Stimulated activated CD8-positive, alpha-beta memory T cell treated with anti-CD3 and anti-CD28 coated beads, Interleukin-15, amount 100 ng/mL, for 48 hours (primary cell): ENCODE results near the gene BIRC6.
"Not testable (repeated sequence)": the region's sequence is repeated elsewhere in the genome, so short reads cannot be mapped to it uniquely, and the experiment has no call there.

Experiments used
- DNase-seq, 2 donors: peaks; one replicate each; pipeline ENCODE4 v3.0.0-alpha.2; 2020; ENCODE audit warnings: low read depth in 2 of 2

BIRC6 gene

GRCh38 chr2:32452338-32453064, 95.7 kb downstream of the BIRC6 start:
- no peak for DNase-seq

GRCh38 chr2:32453242-32454062, 96.6 kb downstream of the BIRC6 start:
- DNase-seq, result no peak

DNA sequence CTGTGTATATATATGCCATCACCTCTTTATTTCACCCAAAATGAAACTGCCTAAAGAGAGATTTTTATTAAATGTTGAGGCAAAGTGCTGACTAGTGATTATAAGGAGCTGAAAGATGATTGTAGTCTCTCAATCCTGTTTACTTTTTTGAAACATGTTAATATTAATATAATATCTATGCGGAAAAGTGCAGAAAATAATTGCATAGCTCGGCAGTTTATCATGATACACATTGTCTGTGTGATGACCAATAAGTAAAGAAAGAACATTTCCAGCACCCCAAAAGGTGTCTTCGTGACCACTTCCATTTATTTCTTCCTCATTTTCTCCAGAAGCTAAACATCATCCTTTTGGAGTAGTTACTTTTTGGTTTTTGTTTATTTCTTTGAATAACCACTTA, 99.0 kb downstream of the BIRC6 start:
- DNase-seq, result no peak

DNA sequence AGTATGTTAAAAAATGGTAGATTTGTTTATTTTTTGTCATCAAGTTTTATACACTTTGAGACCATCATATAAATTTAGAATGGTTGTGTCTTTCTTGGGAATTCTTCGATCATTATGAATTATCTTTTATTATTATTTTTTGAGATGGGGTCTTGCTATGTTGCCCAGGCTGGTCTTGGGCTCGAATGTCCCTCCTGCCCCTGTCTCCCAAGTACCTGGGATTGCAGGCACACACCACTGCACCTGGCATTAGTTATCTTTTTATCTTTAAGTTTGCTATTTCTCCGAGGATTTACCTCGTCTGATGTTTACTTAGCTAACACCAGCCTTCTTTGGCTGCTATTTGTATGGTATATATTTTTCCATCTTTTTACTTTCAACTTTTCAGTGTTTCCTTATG, 100.0 kb downstream of the BIRC6 start:
- DNase-seq, result no peak

- no peak for DNase-seq
Measured at GRCh38 chr2:32457814-32458213, 101.0 kb downstream of the BIRC6 start.

GRCh38 chr2:32460861-32461260, 104.0 kb downstream of the BIRC6 start:
- DNase-seq, result not testable (repeated sequence)

DNA sequence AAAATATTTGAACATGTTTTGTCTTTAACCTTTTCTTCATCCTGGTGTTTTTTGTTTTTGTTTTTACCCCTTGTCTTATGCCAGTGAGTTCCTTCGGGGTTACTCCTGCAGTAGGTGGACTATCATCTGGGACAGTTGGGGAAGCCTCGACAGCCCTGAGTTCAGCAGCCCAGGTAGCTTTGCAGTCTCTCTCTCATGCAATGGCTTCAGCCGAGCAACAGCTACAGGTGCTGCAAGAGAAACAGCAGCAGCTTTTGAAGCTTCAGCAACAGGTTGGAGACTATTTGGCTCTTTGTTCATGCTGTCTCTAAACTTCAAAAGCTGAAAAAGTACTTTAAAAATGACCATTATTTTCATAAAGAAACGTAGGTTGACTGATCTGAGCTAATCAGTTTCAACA, 106.3 kb downstream of the BIRC6 start:
- DNase-seq, result no peak

- DNase-seq, result no peak
Measured at GRCh38 chr2:32464431-32464830, 107.6 kb downstream of the BIRC6 start.

DNA sequence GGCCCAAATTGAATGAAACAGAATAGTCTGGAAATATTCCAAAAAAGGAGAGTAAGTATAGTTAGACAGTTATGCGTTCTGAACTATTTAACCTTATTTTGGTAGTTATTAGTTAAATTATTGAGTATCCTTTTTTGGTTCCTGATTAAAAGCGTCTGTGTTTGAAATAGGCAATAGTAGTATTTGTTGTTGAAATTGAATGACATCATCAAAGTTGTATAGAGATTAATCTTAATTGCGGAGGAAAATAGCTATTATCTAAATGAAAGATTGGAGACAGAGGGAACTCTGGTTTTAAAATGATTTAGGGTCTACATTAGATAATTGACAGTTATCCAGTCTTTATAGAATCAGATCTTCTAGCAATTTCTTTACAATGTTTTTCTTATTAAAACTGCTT, 115.8 kb downstream of the BIRC6 start:
- DNase-seq, result no peak

DNA sequence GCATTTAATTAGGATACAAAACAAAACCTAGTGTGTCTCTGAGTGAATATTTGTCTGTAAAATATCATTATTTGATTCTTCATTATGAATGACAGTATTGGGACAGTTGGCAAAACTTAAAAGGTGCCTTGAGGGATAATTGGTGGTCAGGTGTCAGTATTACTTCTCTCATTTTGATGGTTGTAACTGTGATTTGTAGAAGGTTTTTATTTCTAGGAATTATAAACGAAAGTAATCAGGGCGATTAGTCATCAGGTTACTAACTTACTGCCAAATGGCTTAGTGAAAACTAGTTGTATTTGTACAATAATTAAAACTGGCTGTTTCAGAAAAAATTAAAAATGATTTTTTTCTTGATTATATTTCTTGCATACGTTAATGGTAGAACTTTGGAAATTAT, 117.6 kb downstream of the BIRC6 start:
- DNase-seq, result no peak

DNA sequence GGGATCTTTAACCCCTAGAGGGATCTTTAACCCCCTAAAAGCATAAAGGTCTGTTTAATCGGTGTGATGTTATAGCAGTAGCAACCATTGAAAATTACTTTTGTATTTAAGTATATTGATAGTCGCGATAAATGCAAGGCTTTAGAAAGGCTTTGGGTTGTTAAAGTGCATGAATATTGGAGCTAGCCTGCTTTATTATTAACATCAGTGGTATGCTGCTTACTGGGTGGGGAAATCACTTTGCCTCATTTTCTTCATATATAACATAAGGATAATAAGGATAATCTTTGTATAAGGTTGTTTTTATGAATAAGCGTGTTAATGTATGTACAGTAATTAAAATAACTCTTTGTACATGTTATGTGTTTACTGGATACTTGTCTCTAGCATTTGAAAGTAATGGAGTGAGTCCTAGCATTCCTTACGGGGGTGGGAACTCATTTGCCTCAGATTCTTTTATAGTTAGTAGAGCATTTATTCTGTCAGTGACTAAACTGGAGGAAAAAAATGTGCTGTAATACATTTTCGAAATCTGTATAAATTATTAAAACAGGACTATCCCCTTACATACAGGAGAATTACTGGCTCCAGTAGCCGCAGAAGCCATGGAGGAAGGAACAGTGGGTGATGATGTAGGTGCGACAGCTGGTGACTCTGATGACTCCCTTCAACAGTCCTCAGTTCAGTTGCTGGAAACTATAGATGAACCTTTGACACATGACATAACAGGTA, 122.2 kb downstream of the BIRC6 start:
- no peak for DNase-seq

- DNase-seq, result no peak
Measured at GRCh38 chr2:32479993-32480392, 123.2 kb downstream of the BIRC6 start.

- no peak for DNase-seq
Measured at GRCh38 chr2:32482471-32482870, 125.6 kb downstream of the BIRC6 start.

GRCh38 chr2:32484937-32485336, 128.1 kb downstream of the BIRC6 start:
- no peak for DNase-seq

DNA sequence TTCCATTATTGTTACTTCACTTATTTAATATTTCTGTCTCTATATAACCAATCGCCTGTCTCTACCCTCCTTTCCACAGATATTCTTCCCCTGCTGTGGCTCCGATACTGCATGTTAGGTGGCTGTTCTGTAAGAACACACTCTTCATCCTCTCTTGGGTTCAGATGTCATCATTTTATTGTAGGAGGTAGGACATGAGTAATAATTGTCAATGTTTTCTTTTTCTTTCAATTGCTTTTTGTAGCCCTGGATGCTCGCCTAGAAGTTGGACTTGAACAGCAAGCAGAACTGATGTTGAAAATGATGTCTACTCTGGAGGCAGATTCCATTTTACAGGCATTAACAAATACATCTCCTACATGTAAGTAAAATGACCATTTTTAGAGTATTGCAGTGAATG, 128.6 kb downstream of the BIRC6 start:
- no peak for DNase-seq

DNA sequence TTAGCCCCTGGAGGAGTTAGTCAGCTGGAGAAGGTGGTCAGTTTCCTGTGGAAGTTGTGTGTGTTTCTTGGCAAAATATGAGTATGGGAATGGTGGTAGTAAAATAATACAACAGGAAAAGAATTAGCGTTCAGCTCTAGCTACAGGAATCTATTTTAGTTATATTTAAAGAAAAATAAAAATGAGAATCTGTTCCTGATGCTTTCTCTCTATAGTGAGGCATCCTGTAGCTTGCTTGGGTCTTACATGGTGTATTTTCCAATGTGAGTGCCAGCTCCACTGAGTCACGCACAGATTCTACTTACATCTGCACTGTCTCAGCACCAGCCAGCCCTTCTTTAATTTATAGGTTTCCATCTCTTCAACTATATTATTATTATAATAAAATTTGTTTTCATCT, 132.2 kb downstream of the BIRC6 start:
- no peak for DNase-seq

DNA sequence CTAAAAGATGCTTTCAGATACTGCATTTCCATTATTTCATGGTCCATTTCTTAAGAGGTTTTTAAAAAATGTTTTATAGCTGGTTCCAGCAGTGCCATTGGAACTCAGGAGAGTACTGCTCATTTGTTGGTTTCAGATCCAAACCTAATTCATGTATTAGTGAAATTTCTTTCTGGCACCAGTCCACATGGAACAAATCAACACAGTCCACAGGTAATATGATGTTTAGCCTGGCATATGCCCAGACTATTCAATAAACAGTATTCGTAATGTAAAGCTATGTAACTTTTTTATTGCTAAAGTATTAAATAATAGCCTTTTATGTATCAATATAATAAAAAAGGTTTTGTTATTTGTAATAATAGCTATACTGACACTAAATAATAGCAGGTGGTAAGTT, 134.5 kb downstream of the BIRC6 start:
- DNase-seq, result no peak

GRCh38 chr2:32495139-32495538, 138.3 kb downstream of the BIRC6 start:
- no peak for DNase-seq

GRCh38 chr2:32496662-32497061, 139.8 kb downstream of the BIRC6 start:
- no peak for DNase-seq

- no peak for DNase-seq
Measured at GRCh38 chr2:32498306-32498705, 141.5 kb downstream of the BIRC6 start.

GRCh38 chr2:32502941-32503340, 146.1 kb downstream of the BIRC6 start:
- DNase-seq, result no peak

GRCh38 chr2:32504877-32505478, 148.2 kb downstream of the BIRC6 start:
- DNase-seq, result no peak
